Adrenal gland (tissue), 5 donors: ENCODE measurements around the gene GRHL3.

ENCODE experiments used
- CTCF ChIP-seq, 6 experiments: fragments of 450-650 bp in 4 of 6; fragments of 200-600 bp in 2 of 6; sonication (generic) in 1 of 6; IDR thresholded peaks; 1 replicate in 5 of 6; 2 replicates in 1 of 6; pipeline versions ENCODE4 v1.5.1 to v1.8.0; 2016 to 2021; ENCODE audit warnings: antibody characterized with exemption in 6 of 6, mild to moderate bottlenecking in 2 of 6, moderate library complexity in 1 of 6
- POLR2A ChIP-seq, 2 donors: fragments of 450-650 bp; IDR thresholded peaks; one replicate each; pipeline ENCODE4 v1.6.1; 2017; ENCODE audit warnings: antibody characterized with exemption in 2 of 2, mild to moderate bottlenecking in 2 of 2, moderate library complexity in 1 of 2
- donor health status: DM: no; HTN: no; CAD: no.

- TF ChIP-seq CTCF (IDR thresholded peaks at IDR 0.05) (no peak), POLR2A (IDR thresholded peaks at IDR 0.05) (no peak)
These were observed 26.2 kb downstream of the GRHL3 start for GRCh38 chr1:24345334-24345733.
